Calu3 (cell line): ENCODE results near the gene CPAMD8. TPM values are rescaled to one million over a fixed set of nuclear protein-coding genes. Genes with fewer than 3 reads are reported as not detected.

Source experiments
- BruUV-seq: library from RNA; stranded (reverse); fragments of 400-500 nt; replicated peaks from 2 replicates; lab custom pipeline; 2021; lab: Mats Ljungman, UMichigan
- CTCF ChIA-PET: fragments of 300-600 bp; sonication (Branson Sonifier 250); formaldehyde crosslinking; loops from one replicate; lab custom pipeline; 2022; ENCODE audit warnings: antibody characterized with exemption; lab: Charles Lee
- DNase-seq: peaks from one replicate; pipeline ENCODE4 v3.0.0; 2022
- H3K27ac Mint-ChIP-seq: one replicate; pipeline ENCODE4 v1.8.0; 2022; ENCODE audit warnings: mixed read lengths; ENCODE audit not compliant: unreplicated experiment
- H3K27me3 Mint-ChIP-seq: one replicate; pipeline ENCODE4 v1.8.0; 2022; ENCODE audit warnings: mixed read lengths; ENCODE audit not compliant: unreplicated experiment
- H3K36me3 Mint-ChIP-seq: one replicate; pipeline ENCODE4 v1.8.0; 2022; ENCODE audit warnings: mild to moderate bottlenecking, moderate library complexity, mixed read lengths; ENCODE audit not compliant: insufficient read depth, unreplicated experiment
- H3K4me1 Mint-ChIP-seq: one replicate; pipeline ENCODE4 v1.8.0; 2022; ENCODE audit warnings: mild to moderate bottlenecking, low read depth, mixed read lengths; ENCODE audit not compliant: unreplicated experiment
- H3K4me3 Mint-ChIP-seq: one replicate; pipeline ENCODE4 v1.8.0; 2022; ENCODE audit warnings: mild to moderate bottlenecking, low read depth, moderate library complexity, mixed read lengths; ENCODE audit not compliant: unreplicated experiment
- H3K9me3 Mint-ChIP-seq: one replicate; pipeline ENCODE4 v1.8.0; 2022; ENCODE audit warnings: low read depth, mixed read lengths; ENCODE audit not compliant: unreplicated experiment
- intact Hi-C: fragments of 100-400 bp; cut with micrococcal nuclease; formaldehyde crosslinking; loops from one replicate; pipeline ENCODE4 v1.10.0; 2022; ENCODE audit not compliant: unreplicated experiment
- total RNA-seq: library from RNA; stranded (reverse); gene quantifications from 2 replicates; pipeline ENCODE4 v1.2.3, GENCODE V29; 2022
- TF ChIP-seq, protein P1 (sequence below): fragments of 200-600 bp; IDR thresholded peaks from one replicate; pipeline ENCODE4 v1.8.0; 2022; ENCODE audit warnings: antibody characterized with exemption; ENCODE audit not compliant: unreplicated experiment

Gene CPAMD8
- total RNA-seq, 1 experiment from 2014 or later, result 5.8 TPM

DNA sequence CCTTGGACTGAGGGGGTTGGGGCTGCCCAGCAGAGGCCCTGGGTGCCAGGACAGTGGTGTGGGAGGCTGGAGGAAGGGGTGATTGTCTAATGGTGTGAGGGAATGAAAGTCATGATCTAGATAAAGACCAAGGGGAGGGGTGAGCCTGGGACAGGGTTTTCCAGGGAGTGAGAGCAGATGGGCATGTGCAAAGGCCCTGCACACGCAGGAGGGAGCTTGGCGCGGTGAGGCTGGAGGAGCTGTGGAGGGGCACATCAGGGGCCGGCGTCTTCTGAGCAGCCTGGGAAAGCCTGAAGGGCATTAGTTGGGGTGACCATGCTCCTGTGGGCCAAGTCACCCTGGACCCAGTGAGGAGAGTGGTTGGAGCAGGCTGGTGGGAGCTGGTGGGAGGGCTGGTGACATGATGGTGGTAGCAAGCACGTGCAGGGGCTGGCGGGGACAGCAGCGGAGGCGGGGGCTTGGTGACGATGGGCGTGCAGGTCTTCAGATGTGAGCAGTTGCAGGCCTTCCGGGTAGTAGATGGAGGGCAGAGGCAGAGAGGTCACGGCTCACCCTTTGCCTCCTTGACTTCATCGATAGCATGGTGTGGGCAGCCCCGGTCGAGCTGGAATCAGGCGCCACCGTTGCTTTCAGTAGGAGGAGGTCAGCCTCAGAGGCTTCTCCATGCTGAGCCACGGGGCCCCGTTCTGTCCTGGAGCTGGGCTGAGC, 158.0 kb downstream of the CPAMD8 start:
- no peak for DNase-seq
- no peak overlapping the region for H3K27ac Mint-ChIP-seq
- H3K4me3 Mint-ChIP-seq, result no peak overlapping the region
- peaks cover 33% of the 10 kb centered on the region for H3K36me3 Mint-ChIP-seq
- TF ChIP-seq, protein P1, sequence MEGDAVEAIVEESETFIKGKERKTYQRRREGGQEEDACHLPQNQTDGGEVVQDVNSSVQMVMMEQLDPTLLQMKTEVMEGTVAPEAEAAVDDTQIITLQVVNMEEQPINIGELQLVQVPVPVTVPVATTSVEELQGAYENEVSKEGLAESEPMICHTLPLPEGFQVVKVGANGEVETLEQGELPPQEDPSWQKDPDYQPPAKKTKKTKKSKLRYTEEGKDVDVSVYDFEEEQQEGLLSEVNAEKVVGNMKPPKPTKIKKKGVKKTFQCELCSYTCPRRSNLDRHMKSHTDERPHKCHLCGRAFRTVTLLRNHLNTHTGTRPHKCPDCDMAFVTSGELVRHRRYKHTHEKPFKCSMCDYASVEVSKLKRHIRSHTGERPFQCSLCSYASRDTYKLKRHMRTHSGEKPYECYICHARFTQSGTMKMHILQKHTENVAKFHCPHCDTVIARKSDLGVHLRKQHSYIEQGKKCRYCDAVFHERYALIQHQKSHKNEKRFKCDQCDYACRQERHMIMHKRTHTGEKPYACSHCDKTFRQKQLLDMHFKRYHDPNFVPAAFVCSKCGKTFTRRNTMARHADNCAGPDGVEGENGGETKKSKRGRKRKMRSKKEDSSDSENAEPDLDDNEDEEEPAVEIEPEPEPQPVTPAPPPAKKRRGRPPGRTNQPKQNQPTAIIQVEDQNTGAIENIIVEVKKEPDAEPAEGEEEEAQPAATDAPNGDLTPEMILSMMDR, result no peak
- CTCF ChIA-PET, result no interaction called here
- H3K9me3 Mint-ChIP-seq, result no peaks in the 10 kb centered on the region
- BruUV-seq, result no TSS peak
- intact Hi-C loops, result no loop called here
- no peaks in the 10 kb centered on the region for H3K27me3 Mint-ChIP-seq
- no peaks in the 10 kb centered on the region for H3K4me1 Mint-ChIP-seq

DNA sequence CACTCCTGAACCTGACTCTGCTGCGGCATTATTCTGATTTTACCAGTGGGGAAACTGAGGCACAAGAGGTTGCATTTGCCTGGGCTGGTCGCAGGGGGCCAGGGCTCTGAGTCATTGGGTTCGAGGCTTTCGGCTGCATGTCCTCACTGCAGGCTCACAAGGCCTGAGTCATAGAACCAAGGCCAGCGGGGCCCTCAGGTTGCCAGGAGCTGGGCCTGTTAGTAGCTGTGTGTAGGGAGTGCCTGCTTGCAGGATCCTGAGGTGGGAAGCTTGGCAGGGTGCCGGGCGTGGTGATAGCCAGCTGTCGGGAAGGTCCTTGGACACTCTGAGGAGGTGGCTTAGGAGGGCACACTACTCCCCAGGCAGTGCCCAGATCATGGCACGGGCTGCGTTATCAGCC, 159.4 kb downstream of the CPAMD8 start:
- no TSS peak for BruUV-seq
- Mint-ChIP-seq H3K4me1 (no peaks in the 10 kb centered on the region), H3K4me3 (no peak overlapping the region), H3K27ac (no peak overlapping the region), H3K27me3 (no peaks in the 10 kb centered on the region), H3K36me3 (peaks cover 31% of the 10 kb centered on the region), H3K9me3 (no peaks in the 10 kb centered on the region)
- CTCF ChIA-PET, result no interaction called here
- intact Hi-C loops, result no loop called here
- DNase-seq, result no peak
- TF ChIP-seq, protein P1, result no peak

DNA sequence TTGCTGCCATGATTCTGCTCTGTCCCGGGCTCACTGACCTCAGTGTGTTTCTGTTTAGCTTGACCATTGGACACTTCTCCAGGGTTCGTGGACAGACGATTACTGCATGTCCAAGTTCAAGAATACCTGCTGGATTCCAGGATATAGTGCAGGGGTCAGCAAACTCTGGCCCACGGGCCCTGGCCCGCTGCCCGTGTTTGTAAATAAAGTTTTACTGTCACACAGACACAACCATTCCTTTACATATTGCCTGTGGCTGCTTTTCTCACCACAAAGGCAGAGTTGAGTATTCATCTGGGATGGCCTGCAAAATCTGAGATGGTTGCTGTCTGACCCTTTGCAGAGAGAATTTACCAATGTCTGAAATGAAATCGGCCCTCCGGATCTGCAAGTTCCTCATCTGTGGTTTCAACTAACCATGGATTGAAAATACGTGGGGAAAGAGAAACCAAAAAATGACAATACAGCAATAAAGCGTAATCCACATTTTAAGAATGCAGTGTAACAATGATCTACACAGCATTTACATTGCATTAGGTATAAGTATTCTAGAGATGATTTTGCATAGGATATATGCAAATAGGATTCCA, 163.7 kb downstream of the CPAMD8 start:
- H3K9me3 Mint-ChIP-seq, result no peaks in the 10 kb centered on the region
- BruUV-seq, result no TSS peak
- H3K36me3 Mint-ChIP-seq, result peaks cover 18% of the 10 kb centered on the region
- CTCF ChIA-PET, result no interaction called here
- intact Hi-C loops, result no loop called here
- DNase-seq, result no peak
- TF ChIP-seq, protein P1, result no peak
- H3K4me1 Mint-ChIP-seq, result no peaks in the 10 kb centered on the region
- H3K4me3 Mint-ChIP-seq, result no peak overlapping the region
- no peak overlapping the region for H3K27ac Mint-ChIP-seq
- no peaks in the 10 kb centered on the region for H3K27me3 Mint-ChIP-seq

DNA sequence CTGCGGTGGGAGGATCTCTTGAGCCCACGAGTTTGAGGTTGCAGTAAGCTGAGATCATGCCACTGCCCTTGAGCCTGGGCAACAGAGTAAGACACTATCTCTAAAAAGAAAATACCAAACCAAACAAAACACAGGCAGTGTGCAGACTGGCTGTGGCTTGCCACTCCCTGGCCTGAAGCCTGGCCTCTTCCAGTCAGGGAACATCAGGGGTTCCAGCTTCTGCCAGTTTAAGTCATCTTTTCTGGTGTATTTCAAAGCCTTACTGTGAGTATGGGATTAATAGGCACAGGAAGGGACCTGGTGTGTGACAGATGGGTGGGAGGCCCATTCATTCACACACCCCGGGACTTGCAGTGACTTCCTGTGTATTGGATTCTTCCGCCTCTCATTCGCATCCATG, 164.8 kb downstream of the CPAMD8 start:
- Mint-ChIP-seq H3K4me1 (no peaks in the 10 kb centered on the region), H3K27me3 (no peaks in the 10 kb centered on the region), H3K9me3 (no peaks in the 10 kb centered on the region), H3K27ac (no peak overlapping the region), H3K4me3 (no peak overlapping the region), H3K36me3 (peaks cover 18% of the 10 kb centered on the region)
- no peak for DNase-seq
- CTCF ChIA-PET, result no interaction called here
- intact Hi-C loops, result no loop called here
- TF ChIP-seq, protein P1, result no peak
- BruUV-seq, result no TSS peak
